Measurements from ENCODE around the gene XRCC5.

DNA sequence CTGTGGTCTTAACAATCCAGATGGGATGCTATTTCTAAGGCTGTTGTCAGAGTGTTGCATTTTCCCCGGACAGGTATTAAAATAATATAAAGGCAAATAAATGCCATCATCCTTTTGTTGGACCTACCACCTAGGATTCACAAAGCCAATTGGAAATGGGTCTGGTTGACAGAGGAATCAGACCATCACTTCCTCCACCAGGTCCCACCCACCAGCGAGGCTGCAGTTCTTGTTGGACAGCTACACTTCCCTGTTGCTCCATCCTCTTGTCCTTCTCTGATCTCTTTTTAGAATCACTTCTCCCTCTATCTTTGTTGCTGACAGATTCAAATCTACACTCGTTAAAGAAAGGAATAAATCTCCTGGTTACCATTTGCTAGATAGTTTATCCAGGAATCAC is 26.3 kb upstream of the XRCC5 start:
- no peak for TF ChIP-seq CTCF (IDR thresholded peaks at IDR 0.05)
- no peak for TF ChIP-seq POLR2A (IDR thresholded peaks at IDR 0.05)
